ENCODE data around the gene NME4.
"Not testable (repeated sequence)": the region's sequence is repeated elsewhere in the genome, so short reads cannot be mapped to it uniquely, and the experiment has no call there.

NME4 gene

GRCh38 chr16:397135-397661, at the start of gene NME4:
Gene NME4 (plus strand): TSS chr16:397199. CDS start chr16:397223, 24 bp downstream.
- FAIRE-seq (no peak), DNase-seq (ENCODE audit: insufficient read length, low spot score) (no peak)
- TF ChIP-seq, protein P1, sequence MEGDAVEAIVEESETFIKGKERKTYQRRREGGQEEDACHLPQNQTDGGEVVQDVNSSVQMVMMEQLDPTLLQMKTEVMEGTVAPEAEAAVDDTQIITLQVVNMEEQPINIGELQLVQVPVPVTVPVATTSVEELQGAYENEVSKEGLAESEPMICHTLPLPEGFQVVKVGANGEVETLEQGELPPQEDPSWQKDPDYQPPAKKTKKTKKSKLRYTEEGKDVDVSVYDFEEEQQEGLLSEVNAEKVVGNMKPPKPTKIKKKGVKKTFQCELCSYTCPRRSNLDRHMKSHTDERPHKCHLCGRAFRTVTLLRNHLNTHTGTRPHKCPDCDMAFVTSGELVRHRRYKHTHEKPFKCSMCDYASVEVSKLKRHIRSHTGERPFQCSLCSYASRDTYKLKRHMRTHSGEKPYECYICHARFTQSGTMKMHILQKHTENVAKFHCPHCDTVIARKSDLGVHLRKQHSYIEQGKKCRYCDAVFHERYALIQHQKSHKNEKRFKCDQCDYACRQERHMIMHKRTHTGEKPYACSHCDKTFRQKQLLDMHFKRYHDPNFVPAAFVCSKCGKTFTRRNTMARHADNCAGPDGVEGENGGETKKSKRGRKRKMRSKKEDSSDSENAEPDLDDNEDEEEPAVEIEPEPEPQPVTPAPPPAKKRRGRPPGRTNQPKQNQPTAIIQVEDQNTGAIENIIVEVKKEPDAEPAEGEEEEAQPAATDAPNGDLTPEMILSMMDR (IDR thresholded peaks at IDR 0.05; ENCODE audit: insufficient read depth, missing control alignments), result no peak

GRCh38 chr16:347203-347602, 49.8 kb upstream of the NME4 start:
- no peak for DNase-seq (ENCODE audit: insufficient read length, low spot score)
- FAIRE-seq, result no peak
- TF ChIP-seq, protein P1 (IDR thresholded peaks at IDR 0.05; ENCODE audit: insufficient read depth, missing control alignments), result no peak

- DNase-seq (ENCODE audit: insufficient read length, low spot score); FAIRE-seq: not testable (repeated sequence)
Observed at GRCh38 chr16:348495-348894, 48.5 kb upstream of the NME4 start.

GRCh38 chr16:349211-349610, 47.8 kb upstream of the NME4 start:
- FAIRE-seq (no peak), DNase-seq (ENCODE audit: insufficient read length, low spot score) (no peak)
- TF ChIP-seq, protein P1 (IDR thresholded peaks at IDR 0.05; ENCODE audit: insufficient read depth, missing control alignments), result no peak

GRCh38 chr16:350203-350602, 46.8 kb upstream of the NME4 start:
- DNase-seq (ENCODE audit: insufficient read length, low spot score) (no peak), FAIRE-seq (no peak)
- TF ChIP-seq, protein P1 (IDR thresholded peaks at IDR 0.05; ENCODE audit: insufficient read depth, missing control alignments), result no peak

- TF ChIP-seq, protein P1 (IDR thresholded peaks at IDR 0.05; ENCODE audit: insufficient read depth, missing control alignments), result no peak
- DNase-seq (ENCODE audit: insufficient read length, low spot score), result no peak
Observed at GRCh38 chr16:351804-352520, 45.0 kb upstream of the NME4 start.

DNA sequence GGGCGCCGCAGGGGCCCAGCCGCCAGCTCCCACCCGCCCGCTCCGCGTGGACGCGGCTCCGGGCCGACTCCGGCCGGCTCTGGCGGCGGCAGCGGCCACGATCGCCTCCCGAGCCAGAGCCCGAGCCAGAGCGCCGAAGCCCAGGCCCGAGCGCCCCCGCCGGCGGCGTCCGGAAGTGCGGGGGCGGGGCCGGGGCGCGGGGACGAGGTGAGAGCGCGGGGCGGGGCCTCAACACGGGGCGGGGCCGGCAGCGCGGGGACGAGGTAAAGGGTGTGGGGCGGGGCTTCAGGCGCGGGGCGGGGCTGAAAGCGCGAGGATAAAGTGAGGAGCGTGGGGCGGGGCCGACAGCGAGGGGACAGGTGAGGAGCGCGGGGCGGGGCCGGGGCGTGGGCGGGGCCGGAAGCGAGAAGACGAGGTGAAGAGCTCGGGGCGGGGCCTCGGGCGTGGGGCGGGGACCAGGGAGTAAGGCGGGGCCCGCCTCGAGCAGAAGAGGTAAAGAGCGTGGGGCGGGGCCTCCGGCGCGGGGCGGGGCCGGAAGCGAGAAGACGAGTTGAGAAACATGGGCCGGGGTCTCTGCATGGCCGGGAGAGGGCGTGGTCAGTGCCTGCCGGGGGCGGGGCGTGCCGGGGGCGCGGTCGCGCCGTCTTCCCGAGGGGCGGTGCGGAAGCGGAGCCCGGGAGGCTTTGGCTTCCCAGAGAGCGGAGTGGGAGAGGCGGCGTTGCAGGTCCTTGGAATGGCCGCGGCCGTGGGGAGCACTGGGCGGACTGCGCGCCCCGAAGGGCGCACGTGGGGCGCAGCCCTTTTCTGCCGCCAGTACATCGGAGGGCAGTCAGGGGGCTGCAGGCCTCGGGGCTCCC, 44.2 kb upstream of the NME4 start, which contains the start of gene AXIN1:
Gene AXIN1 (minus strand): TSS at position 177 of the 857 bp plus-strand sequence. CDS start 5,698 bp downstream, outside the sequence.
- DNase-seq (ENCODE audit: insufficient read length, low spot score) (peak; percentile 84), FAIRE-seq (no peak)
- TF ChIP-seq, protein P1 (IDR thresholded peaks at IDR 0.05; ENCODE audit: insufficient read depth, missing control alignments), result peak; percentile 25

More at GRCh38 chr16:351804-352520, 45.0 kb upstream of the NME4 start:
- FAIRE-seq, result no peak
